Measurements from ENCODE around the gene C3orf18. TPM values are rescaled to one million over a fixed set of nuclear protein-coding genes. Genes with fewer than 3 reads are reported as not detected.

Gene C3orf18
- polyA plus RNA-seq, 1 donor (not counting 4 experiments of a cell fraction or from before 2014, with no cell fraction given), result 1.4 TPM

DNA sequence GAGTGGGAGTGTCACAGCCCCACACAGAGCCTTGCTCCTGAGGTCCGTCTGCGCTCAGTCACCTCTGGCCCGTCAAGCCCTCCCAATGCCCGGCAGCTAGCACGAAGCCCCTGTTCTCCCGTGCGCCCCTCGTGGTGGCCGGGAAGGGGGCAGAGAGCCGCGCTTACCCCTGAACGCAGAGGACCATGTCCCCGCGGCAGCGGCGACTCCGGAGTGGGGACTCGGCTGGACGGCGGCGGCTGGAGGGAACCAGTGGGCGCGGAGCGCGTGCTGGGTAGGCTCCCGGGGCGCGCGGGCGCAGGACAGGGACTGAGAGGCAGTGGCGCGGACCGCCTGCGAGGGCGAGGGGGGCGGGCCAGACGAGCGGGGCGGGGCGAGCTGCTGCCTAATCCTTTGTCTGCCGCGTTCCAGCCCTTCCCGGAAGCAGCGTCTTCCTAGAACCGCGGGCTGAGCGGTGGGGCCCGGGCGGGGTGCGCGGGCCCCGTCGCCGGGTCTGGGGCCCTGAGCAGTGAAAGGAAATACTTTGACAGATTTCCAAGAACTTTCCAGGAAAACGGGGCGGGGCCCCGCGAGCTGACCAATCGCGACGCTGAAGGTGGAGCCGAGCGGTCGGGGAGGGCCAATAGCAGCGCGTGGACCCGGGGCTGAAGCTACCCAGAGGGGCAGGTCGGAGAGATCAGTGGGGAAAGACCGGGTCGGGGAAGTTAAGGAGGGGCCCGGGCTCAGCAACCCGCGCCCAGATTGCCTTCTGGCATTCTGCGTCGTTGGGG is 44.1 kb upstream of the C3orf18 start, which contains the start of gene CISH:
TSS of gene CISH (minus strand) at position 311 of the 770 bp plus-strand sequence. CDS start at position 187, 124 bp downstream.
- H3K4me1 ChIP-seq (ENCODE audit: control insufficient read depth, extremely low read depth, insufficient read depth, low read length), result peaks cover 30% of the 10 kb centered on the region
- peak within 1 kb of the TSS; percentile 83 for H2AFZ ChIP-seq (ENCODE audit: control insufficient read depth, low read length)
- peak within 1 kb of the TSS; percentile 65 to 81 (median 70) for H3K4me3 ChIP-seq (ENCODE audit: control insufficient read depth in 2 of 3, extremely low read depth in 1 of 3, insufficient read depth in 2 of 3, low read depth in 1 of 3, low read length in 3 of 3)
- no peaks in the 10 kb centered on the region for H4K20me1 ChIP-seq (ENCODE audit: control insufficient read depth, extremely low read depth, insufficient read depth, low read length)
- no peak for DNase-seq (ENCODE audit: low read depth, low spot score)
- TF ChIP-seq EZH2 (IDR thresholded peaks at IDR 0.05; ENCODE audit: low read length), result no peak
- TF ChIP-seq, protein P1, sequence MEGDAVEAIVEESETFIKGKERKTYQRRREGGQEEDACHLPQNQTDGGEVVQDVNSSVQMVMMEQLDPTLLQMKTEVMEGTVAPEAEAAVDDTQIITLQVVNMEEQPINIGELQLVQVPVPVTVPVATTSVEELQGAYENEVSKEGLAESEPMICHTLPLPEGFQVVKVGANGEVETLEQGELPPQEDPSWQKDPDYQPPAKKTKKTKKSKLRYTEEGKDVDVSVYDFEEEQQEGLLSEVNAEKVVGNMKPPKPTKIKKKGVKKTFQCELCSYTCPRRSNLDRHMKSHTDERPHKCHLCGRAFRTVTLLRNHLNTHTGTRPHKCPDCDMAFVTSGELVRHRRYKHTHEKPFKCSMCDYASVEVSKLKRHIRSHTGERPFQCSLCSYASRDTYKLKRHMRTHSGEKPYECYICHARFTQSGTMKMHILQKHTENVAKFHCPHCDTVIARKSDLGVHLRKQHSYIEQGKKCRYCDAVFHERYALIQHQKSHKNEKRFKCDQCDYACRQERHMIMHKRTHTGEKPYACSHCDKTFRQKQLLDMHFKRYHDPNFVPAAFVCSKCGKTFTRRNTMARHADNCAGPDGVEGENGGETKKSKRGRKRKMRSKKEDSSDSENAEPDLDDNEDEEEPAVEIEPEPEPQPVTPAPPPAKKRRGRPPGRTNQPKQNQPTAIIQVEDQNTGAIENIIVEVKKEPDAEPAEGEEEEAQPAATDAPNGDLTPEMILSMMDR (optimal IDR thresholded peaks at IDR 0.05 in 1 of 3, IDR thresholded peaks at IDR 0.05 in 1 of 3, conservative IDR thresholded peaks at IDR 0.05 in 1 of 3; ENCODE audit: extremely low read depth in 1 of 3, insufficient read depth in 2 of 3, low read length in 3 of 3), result peak in 1 of 3 experiments; percentile 18
- H3K27me3 ChIP-seq (ENCODE audit: control insufficient read depth, extremely low read depth, insufficient read depth, low read length), result no peaks in the 10 kb centered on the region
- no peaks in the 10 kb centered on the region for H3K9me3 ChIP-seq (ENCODE audit: control insufficient read depth, low read depth, low read length)
- peaks cover 3% of the 10 kb centered on the region for H3K79me2 ChIP-seq (ENCODE audit: control insufficient read depth, insufficient read depth, low read length)
- H3K27ac ChIP-seq (ENCODE audit: control insufficient read depth, insufficient read depth, low read length), result peak within 1 kb of the TSS; percentile 16
- peak within 1 kb of the TSS; percentile 87 for H3K4me2 ChIP-seq (ENCODE audit: control insufficient read depth, extremely low read depth, insufficient read depth, low read depth, low read length)
- dilution Hi-C loops (cut with MboI; ENCODE audit: extremely low pct_ligation_motif_present, low sequenced_read_pairs), result loop anchor here (25.0 kb wide), 1 partner anchor 776 kb away; the partner anchor contains the start of genes MANF and RBM15B
- H3K9me1 ChIP-seq (ENCODE audit: control insufficient read depth, extremely low read depth, insufficient read depth, low read length), result peaks cover 4% of the 10 kb centered on the region
- peaks cover 4 to 5% of the 10 kb centered on the region in 2 experiments for H3K36me3 ChIP-seq (ENCODE audit: control insufficient read depth in 2 of 2, extremely low read depth in 1 of 2, insufficient read depth in 2 of 2, low read length in 2 of 2)
- peak within 1 kb of the TSS; percentile 79 for H3K9ac ChIP-seq (ENCODE audit: control insufficient read depth, extremely low read depth, insufficient read depth, low read length)
- FAIRE-seq, result no peak

DNA sequence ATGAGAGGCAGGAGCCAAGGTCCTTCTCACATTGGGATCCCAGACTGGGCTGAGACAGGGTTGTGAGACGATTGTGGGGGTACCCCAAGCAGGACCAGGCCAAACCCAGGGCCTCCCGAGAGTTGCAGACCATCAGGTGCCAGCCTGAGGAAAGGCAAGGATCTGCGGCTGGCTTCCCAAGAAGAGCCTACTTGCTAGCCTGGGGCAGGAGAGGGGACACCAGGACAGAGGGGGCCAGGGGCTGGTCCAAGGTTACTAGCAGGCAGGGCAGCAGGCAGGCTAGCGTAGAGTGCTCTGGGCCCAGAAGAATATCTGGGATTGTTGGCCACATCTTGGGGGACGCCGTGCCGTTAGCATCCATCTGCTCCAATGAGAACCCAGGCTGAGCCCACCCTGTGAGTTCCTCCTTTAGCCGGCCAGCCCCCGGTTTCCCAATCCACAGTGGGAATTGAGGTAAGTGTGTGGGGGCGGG is 43.5 kb upstream of the C3orf18 start:
- peaks cover 4% of the 10 kb centered on the region for H3K9me1 ChIP-seq (ENCODE audit: control insufficient read depth, extremely low read depth, insufficient read depth, low read length)
- TF ChIP-seq EZH2 (IDR thresholded peaks at IDR 0.05; ENCODE audit: low read length), result no peak
- TF ChIP-seq, protein P1 (optimal IDR thresholded peaks at IDR 0.05 in 1 of 3, IDR thresholded peaks at IDR 0.05 in 1 of 3, conservative IDR thresholded peaks at IDR 0.05 in 1 of 3; ENCODE audit: extremely low read depth in 1 of 3, insufficient read depth in 2 of 3, low read length in 3 of 3), result no peak
- H3K9me3 ChIP-seq (ENCODE audit: control insufficient read depth, low read depth, low read length), result no peaks in the 10 kb centered on the region
- DNase-seq (ENCODE audit: low read depth, low spot score) (no peak), FAIRE-seq (no peak)
- peak overlapping the region; percentile 87 for H3K4me2 ChIP-seq (ENCODE audit: control insufficient read depth, extremely low read depth, insufficient read depth, low read depth, low read length)
- H3K4me1 ChIP-seq (ENCODE audit: control insufficient read depth, extremely low read depth, insufficient read depth, low read length), result peaks cover 26% of the 10 kb centered on the region
- no peaks in the 10 kb centered on the region for H3K27me3 ChIP-seq (ENCODE audit: control insufficient read depth, extremely low read depth, insufficient read depth, low read length)
- peaks cover 4 to 5% of the 10 kb centered on the region in 2 experiments for H3K36me3 ChIP-seq (ENCODE audit: control insufficient read depth in 2 of 2, extremely low read depth in 1 of 2, insufficient read depth in 2 of 2, low read length in 2 of 2)
- peak overlapping the region; percentile 15 for H3K27ac ChIP-seq (ENCODE audit: control insufficient read depth, insufficient read depth, low read length)
- dilution Hi-C loops (cut with MboI; ENCODE audit: extremely low pct_ligation_motif_present, low sequenced_read_pairs), result loop anchor here (25.0 kb wide), 1 partner anchor 776 kb away; the partner anchor contains the start of genes MANF and RBM15B
- peak overlapping the region; percentile 65 to 81 (median 70) for H3K4me3 ChIP-seq (ENCODE audit: control insufficient read depth in 2 of 3, extremely low read depth in 1 of 3, insufficient read depth in 2 of 3, low read depth in 1 of 3, low read length in 3 of 3)
- peak overlapping the region; percentile 61 for H2AFZ ChIP-seq (ENCODE audit: control insufficient read depth, low read length)
- peak overlapping the region; percentile 79 for H3K9ac ChIP-seq (ENCODE audit: control insufficient read depth, extremely low read depth, insufficient read depth, low read length)
- peaks cover 3% of the 10 kb centered on the region for H3K79me2 ChIP-seq (ENCODE audit: control insufficient read depth, insufficient read depth, low read length)
- no peaks in the 10 kb centered on the region for H4K20me1 ChIP-seq (ENCODE audit: control insufficient read depth, extremely low read depth, insufficient read depth, low read length)

Data from keratinocyte (primary cell).